ENCODE results near the gene GFOD2. TPM values are rescaled to one million over a fixed set of nuclear protein-coding genes. Genes with fewer than 3 reads are reported as not detected.

The GFOD2 gene
- total RNA-seq, 1 donor from 2014 or later: 32.7 TPM

DNA sequence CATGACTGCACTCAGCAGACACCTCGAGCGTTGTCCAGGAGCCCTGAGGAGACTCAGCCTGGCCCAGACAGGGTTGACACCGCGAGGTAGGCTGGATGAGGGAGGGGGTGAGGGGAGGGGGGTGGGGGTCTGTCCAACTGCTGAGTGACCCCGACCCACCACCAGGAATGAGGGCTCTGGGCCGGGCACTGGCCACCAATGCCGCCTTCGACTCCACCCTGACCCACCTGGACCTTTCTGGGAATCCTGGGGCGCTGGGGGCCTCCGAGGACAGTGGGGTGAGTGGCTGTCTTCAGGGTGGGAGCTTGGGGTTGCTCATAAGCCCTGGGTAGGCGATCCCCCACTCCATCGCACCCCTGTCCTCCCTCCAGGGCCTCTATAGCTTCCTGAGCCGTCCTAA is 71.4 kb downstream of the GFOD2 start:
- Histone ChIP-seq H3K27me3 (peaks cover 14% of the 10 kb centered on the region), H3K9me3 (no peaks in the 10 kb centered on the region), H3K27ac (no peak overlapping the region), H3K4me1 (peaks cover 31% of the 10 kb centered on the region), H3K4me3 (no peak overlapping the region), H3K36me3 (no peaks in the 10 kb centered on the region)
- TF ChIP-seq POLR2A (IDR thresholded peaks at IDR 0.05) (no peak), POLR2AphosphoS5 (IDR thresholded peaks at IDR 0.05; ENCODE audit: insufficient read depth in 1 of 2, low read depth in 1 of 2) (no peak)
- TF ChIP-seq, protein P1, sequence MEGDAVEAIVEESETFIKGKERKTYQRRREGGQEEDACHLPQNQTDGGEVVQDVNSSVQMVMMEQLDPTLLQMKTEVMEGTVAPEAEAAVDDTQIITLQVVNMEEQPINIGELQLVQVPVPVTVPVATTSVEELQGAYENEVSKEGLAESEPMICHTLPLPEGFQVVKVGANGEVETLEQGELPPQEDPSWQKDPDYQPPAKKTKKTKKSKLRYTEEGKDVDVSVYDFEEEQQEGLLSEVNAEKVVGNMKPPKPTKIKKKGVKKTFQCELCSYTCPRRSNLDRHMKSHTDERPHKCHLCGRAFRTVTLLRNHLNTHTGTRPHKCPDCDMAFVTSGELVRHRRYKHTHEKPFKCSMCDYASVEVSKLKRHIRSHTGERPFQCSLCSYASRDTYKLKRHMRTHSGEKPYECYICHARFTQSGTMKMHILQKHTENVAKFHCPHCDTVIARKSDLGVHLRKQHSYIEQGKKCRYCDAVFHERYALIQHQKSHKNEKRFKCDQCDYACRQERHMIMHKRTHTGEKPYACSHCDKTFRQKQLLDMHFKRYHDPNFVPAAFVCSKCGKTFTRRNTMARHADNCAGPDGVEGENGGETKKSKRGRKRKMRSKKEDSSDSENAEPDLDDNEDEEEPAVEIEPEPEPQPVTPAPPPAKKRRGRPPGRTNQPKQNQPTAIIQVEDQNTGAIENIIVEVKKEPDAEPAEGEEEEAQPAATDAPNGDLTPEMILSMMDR (IDR thresholded peaks at IDR 0.05): no peak
- no peak for DNase-seq (ENCODE audit: extremely low spot score in 2 of 2)
- intact Hi-C loops (cut with DNase I): no loop called here

DNA sequence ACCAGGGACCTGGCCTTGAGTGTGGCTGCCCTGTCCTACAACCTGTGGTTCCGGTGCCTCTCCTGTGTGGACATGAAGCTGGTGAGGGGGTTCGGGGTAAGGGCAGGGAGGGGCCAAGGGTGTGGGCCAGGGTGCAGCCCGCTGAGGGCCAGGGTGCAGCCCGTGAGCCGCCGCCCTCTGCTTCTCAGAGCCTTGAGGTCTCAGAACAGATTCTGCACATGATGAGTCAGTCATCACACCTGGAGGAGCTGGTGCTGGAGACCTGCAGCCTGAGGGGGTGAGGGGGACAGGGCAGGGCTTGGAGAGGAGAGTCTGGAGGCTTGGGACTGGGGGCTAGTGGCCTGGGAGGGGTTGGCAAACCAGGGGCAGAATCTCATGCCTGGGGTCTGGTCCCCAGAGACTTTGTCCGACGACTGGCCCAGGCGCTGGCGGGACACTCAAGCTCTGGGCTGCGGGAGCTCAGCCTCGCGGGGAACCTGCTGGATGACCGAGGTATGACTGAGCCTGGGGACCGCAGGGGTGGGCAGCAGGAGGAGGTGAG is 71.9 kb downstream of the GFOD2 start:
- Histone ChIP-seq H3K36me3 (no peaks in the 10 kb centered on the region), H3K9me3 (no peaks in the 10 kb centered on the region), H3K4me3 (no peak overlapping the region), H3K27me3 (peaks cover 14% of the 10 kb centered on the region), H3K27ac (no peak overlapping the region), H3K4me1 (peaks cover 35% of the 10 kb centered on the region)
- intact Hi-C loops (cut with DNase I): no loop called here
- DNase-seq (ENCODE audit: extremely low spot score in 2 of 2): no peak
- TF ChIP-seq, protein P1 (IDR thresholded peaks at IDR 0.05): no peak
- TF ChIP-seq POLR2A (IDR thresholded peaks at IDR 0.05): no peak
- TF ChIP-seq POLR2AphosphoS5 (IDR thresholded peaks at IDR 0.05; ENCODE audit: insufficient read depth in 1 of 2, low read depth in 1 of 2): no peak

DNA sequence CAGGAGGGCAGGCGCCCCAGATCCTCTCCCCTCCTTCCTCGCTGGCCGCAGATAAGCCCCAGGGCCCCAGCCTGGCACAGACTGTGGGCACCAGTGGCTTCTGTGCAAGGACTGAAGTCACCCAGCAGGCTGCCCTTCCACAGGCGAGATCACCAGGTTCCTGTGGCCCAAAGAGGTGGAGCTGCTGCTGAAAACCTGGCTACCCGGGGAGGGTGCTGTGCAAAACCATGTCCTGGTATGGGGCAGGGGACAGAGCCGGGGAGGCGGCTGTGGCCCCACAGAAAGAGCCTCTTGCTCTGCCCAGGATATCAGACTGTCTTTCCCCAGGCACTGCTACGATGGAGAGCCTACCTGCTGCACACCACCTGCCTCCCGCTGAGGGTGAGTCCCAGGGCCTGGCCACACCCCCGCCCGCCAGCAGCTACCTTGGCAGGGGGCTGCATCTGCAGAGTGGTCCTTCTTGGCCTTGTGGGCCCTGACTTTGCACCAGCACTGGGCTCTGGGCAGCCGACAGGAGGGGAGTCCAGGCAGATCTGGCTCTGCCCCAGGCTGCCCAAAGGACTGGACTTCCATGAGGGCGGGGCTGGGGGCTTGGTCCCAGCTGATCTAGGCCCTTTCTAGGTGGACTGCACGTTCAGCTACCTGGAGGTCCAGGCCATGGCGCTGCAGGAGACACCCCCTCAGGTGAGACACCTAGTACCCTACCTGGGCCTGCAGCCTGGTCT is 73.6 kb downstream of the GFOD2 start:
- Histone ChIP-seq H3K27ac (no peak overlapping the region), H3K4me1 (peaks cover 38% of the 10 kb centered on the region), H3K27me3 (peaks cover 14% of the 10 kb centered on the region), H3K36me3 (no peaks in the 10 kb centered on the region), H3K4me3 (peak overlapping the region in 1 of 2 donors; percentile 24), H3K9me3 (no peaks in the 10 kb centered on the region)
- no peak for DNase-seq (ENCODE audit: extremely low spot score in 2 of 2)
- TF ChIP-seq, protein P1 (IDR thresholded peaks at IDR 0.05): no peak
- TF ChIP-seq POLR2A (IDR thresholded peaks at IDR 0.05): no peak
- TF ChIP-seq POLR2AphosphoS5 (IDR thresholded peaks at IDR 0.05; ENCODE audit: insufficient read depth in 1 of 2, low read depth in 1 of 2): no peak
- intact Hi-C loops (cut with DNase I): no loop called here

DNA sequence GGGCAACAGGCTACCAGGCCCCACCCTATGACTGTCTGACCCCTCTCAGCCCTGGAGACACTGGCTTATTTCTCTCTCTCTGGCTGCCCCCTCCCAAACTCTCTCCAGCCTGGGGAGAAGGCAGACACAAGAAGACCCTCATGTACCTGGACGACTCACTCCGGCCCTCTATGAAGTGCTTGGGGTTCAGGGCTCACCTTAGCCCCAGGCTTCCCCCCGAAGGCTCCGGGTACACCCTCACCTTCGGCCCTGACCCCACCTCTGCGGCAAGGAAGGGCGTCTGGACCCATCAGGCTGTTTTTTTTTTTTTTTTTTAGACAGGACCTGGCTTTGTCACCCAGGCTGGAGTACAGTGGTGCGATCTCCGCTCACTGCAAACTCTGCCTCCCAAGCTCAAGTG is 75.1 kb downstream of the GFOD2 start:
- no peak overlapping the region for H3K4me3 ChIP-seq
- intact Hi-C loops (cut with DNase I): no loop called here
- peaks cover 31% of the 10 kb centered on the region for H3K4me1 ChIP-seq
- no peak overlapping the region for H3K27ac ChIP-seq
- H3K27me3 ChIP-seq: peaks cover 5% of the 10 kb centered on the region
- TF ChIP-seq POLR2AphosphoS5 (IDR thresholded peaks at IDR 0.05; ENCODE audit: insufficient read depth in 1 of 2, low read depth in 1 of 2): no peak
- TF ChIP-seq, protein P1 (IDR thresholded peaks at IDR 0.05): no peak
- no peak for TF ChIP-seq POLR2A (IDR thresholded peaks at IDR 0.05)
- DNase-seq (ENCODE audit: extremely low spot score in 2 of 2): no peak
- H3K36me3 ChIP-seq: peaks cover 0 to 7% of the 10 kb centered on the region in 2 donors
- no peaks in the 10 kb centered on the region for H3K9me3 ChIP-seq

Measured in vagina (tissue), 2 donors.